ENCODE results near the gene SLC35F1.

SLC35F1 gene

GRCh38 chr6:117908246-117909068 lies 1.4 kb downstream of the SLC35F1 start (continued):
- TF ChIP-seq PRDM6 (tag by site-specific recombination; IDR thresholded peaks at IDR 0.05) (no peak), ZNF140 (tag by site-specific recombination; IDR thresholded peaks at IDR 0.05) (no peak), ZNF138 (tag by site-specific recombination; IDR thresholded peaks at IDR 0.05; ENCODE audit: borderline replicate concordance) (no peak), AEBP2 (tag by site-specific recombination; IDR thresholded peaks at IDR 0.05; ENCODE audit: borderline replicate concordance) (no peak), ZNF449 (tag by site-specific recombination; IDR thresholded peaks at IDR 0.05) (peak; percentile 66), TCF7L2 (IDR thresholded peaks at IDR 0.05; ENCODE audit: borderline replicate concordance, low read depth, low read length) (no peak), ZNF785 (tag by site-specific recombination; IDR thresholded peaks at IDR 0.05) (no peak), ZNF660 (tag by site-specific recombination; IDR thresholded peaks at IDR 0.05) (0 out of 2 replicates have a peak, but pooled peaks have one; percentile 6), ZNF776 (tag by site-specific recombination; IDR thresholded peaks at IDR 0.05; ENCODE audit: borderline replicate concordance) (no peak), ZNF114 (tag by site-specific recombination; IDR thresholded peaks at IDR 0.05) (no peak), ZNF792 (tag by site-specific recombination; IDR thresholded peaks at IDR 0.05) (no peak), SP2 (tag by site-specific recombination; IDR thresholded peaks at IDR 0.05) (peak; percentile 47), HOXA7 (CRISPR knock-in tag; IDR thresholded peaks at IDR 0.05; ENCODE audit: borderline replicate concordance) (no peak), FEZF1 (tag by site-specific recombination; IDR thresholded peaks at IDR 0.05) (no peak), ZNF585B (tag by site-specific recombination; IDR thresholded peaks at IDR 0.05) (no peak), ZSCAN30 (tag by site-specific recombination; IDR thresholded peaks at IDR 0.05) (0 out of 2 replicates have a peak, but pooled peaks have one; percentile 41), PRDM10 (tag by site-specific recombination; IDR thresholded peaks at IDR 0.05) (no peak; the same call in 1 of the 2 replicates), ZNF19 (tag by site-specific recombination; IDR thresholded peaks at IDR 0.05; ENCODE audit: low read depth) (no peak), ZNF544 (tag by site-specific recombination; IDR thresholded peaks at IDR 0.05) (no peak), YY1 (tag by site-specific recombination; IDR thresholded peaks at IDR 0.05) (0 out of 2 replicates have a peak, but pooled peaks have one; percentile 30), KLF7 (tag by site-specific recombination; IDR thresholded peaks at IDR 0.05; ENCODE audit: borderline replicate concordance) (peak; percentile 64; the same call in 1 of the 2 replicates), ZNF335 (tag by site-specific recombination; conservative IDR thresholded peaks at IDR 0.05) (peak; percentile 96), ZNF23 (tag by site-specific recombination; IDR thresholded peaks at IDR 0.05; ENCODE audit: borderline replicate concordance) (no peak), ZFP3 (tag by site-specific recombination; IDR thresholded peaks at IDR 0.05; ENCODE audit: low read depth) (no peak), ZNF433 (tag by site-specific recombination; IDR thresholded peaks at IDR 0.05; ENCODE audit: low read depth) (no peak), ZNF704 (tag by site-specific recombination; IDR thresholded peaks at IDR 0.05) (no peak), ZNF561 (tag by site-specific recombination; IDR thresholded peaks at IDR 0.05; ENCODE audit: borderline replicate concordance) (peak; percentile 60; the same call in 1 of the 2 replicates), ZNF555 (tag by site-specific recombination; conservative IDR thresholded peaks at IDR 0.05) (no peak)
